Measurements from ENCODE around the gene MACROH2A1.

DNA sequence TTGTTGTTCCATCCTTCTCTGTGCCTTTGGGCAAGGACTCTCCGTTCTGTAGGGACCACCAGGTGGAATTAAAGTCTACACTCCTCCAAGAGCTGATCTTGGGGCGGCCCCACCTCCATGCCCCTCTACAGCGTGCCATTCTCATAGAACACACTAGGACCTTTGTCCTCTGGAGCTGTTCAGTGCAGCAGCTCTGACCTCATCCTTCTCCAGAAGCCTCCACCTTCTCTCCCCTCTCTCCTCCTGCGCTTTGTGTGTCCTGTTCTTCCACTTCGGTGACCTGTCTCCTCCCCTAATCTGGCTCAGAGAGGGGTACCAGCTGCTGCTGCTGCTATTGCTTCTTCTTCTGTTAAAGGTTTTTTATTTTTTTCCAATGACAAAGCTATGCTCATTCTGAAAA, 1.8 kb upstream of the MACROH2A1 start:
- no peak for TF ChIP-seq POLR2AphosphoS5 (IDR thresholded peaks at IDR 0.05; ENCODE audit: insufficient read depth in 1 of 2, low read depth in 1 of 2)
- TF ChIP-seq, protein P1, sequence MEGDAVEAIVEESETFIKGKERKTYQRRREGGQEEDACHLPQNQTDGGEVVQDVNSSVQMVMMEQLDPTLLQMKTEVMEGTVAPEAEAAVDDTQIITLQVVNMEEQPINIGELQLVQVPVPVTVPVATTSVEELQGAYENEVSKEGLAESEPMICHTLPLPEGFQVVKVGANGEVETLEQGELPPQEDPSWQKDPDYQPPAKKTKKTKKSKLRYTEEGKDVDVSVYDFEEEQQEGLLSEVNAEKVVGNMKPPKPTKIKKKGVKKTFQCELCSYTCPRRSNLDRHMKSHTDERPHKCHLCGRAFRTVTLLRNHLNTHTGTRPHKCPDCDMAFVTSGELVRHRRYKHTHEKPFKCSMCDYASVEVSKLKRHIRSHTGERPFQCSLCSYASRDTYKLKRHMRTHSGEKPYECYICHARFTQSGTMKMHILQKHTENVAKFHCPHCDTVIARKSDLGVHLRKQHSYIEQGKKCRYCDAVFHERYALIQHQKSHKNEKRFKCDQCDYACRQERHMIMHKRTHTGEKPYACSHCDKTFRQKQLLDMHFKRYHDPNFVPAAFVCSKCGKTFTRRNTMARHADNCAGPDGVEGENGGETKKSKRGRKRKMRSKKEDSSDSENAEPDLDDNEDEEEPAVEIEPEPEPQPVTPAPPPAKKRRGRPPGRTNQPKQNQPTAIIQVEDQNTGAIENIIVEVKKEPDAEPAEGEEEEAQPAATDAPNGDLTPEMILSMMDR (IDR thresholded peaks at IDR 0.05), result no peak

Data from vagina (tissue), 2 donors.